Stimulated activated naive CD8-positive, alpha-beta T cell treated with anti-CD3 and anti-CD28 coated beads, Interleukin-15, Interleukin-2, amounts not matched to agents 100 ng/mL and 50 ng/mL, for 24 hours (primary cell): ENCODE measurements around the gene SFI1.
A peak's percentile ranks its signal among the peaks of the same experiment; 100 is the strongest.

Source experiments
- H3K27ac Mint-ChIP-seq: one replicate; pipeline ENCODE4 v1.8.0; 2021; ENCODE audit warnings: mild to moderate bottlenecking, mixed read lengths
- H3K27me3 Mint-ChIP-seq: one replicate; pipeline ENCODE4 v1.8.0; 2021; ENCODE audit warnings: mixed read lengths
- H3K36me3 Mint-ChIP-seq: one replicate; pipeline ENCODE4 v1.8.0; 2021; ENCODE audit warnings: low read depth, mixed read lengths
- H3K4me1 Mint-ChIP-seq: one replicate; pipeline ENCODE4 v1.8.0; 2021; ENCODE audit warnings: low read depth, mixed read lengths
- H3K4me3 Mint-ChIP-seq: one replicate; pipeline ENCODE4 v1.8.0; 2021; ENCODE audit warnings: mild to moderate bottlenecking, mixed read lengths
- H3K9me3 Mint-ChIP-seq: one replicate; pipeline ENCODE4 v1.8.0; 2021; ENCODE audit warnings: mixed read lengths

The SFI1 gene

GRCh38 chr22:31604746-31605705 lies 108.7 kb downstream of the SFI1 start:
- Mint-ChIP-seq H3K4me3 (no peak overlapping the region), H3K9me3 (no peaks in the 10 kb centered on the region), H3K27ac (peak overlapping the region; percentile 66), H3K4me1 (no peaks in the 10 kb centered on the region), H3K27me3 (no peaks in the 10 kb centered on the region), H3K36me3 (peaks cover 54% of the 10 kb centered on the region)

- Mint-ChIP-seq H3K9me3 (no peaks in the 10 kb centered on the region), H3K27me3 (no peaks in the 10 kb centered on the region), H3K4me1 (no peaks in the 10 kb centered on the region), H3K36me3 (peaks cover 49% of the 10 kb centered on the region), H3K4me3 (no peak overlapping the region), H3K27ac (no peak overlapping the region)
These were observed 109.7 kb downstream of the SFI1 start for GRCh38 chr22:31605851-31606585.

- Mint-ChIP-seq H3K4me1 (no peaks in the 10 kb centered on the region), H3K27ac (no peak overlapping the region), H3K36me3 (peaks cover 46% of the 10 kb centered on the region), H3K4me3 (no peak overlapping the region), H3K27me3 (no peaks in the 10 kb centered on the region), H3K9me3 (no peaks in the 10 kb centered on the region)
These were observed 111.4 kb downstream of the SFI1 start for GRCh38 chr22:31607696-31608095.

DNA sequence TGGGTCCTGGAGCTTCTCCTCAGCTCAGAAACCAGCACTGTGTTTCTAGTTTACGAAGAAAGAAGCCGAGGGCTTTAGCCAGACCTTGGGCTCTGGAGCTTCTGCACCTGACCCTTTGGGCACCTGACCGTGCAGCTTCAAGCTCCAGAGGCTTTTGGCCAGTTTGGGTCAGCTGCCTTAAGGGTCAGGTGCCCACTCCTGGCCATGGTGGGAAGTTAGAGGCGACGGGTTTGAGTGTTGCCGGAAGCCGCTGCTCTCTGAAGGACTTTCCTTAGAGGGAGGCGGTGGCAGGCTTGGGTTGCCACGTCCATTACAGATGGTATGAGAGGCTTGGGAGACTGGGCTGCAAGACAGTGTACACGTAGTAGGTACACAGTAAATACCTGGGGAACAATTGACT lies 113.4 kb downstream of the SFI1 start:
- H3K36me3 Mint-ChIP-seq = peaks cover 47% of the 10 kb centered on the region
- no peaks in the 10 kb centered on the region for H3K9me3 Mint-ChIP-seq
- H3K27me3 Mint-ChIP-seq = no peaks in the 10 kb centered on the region
- H3K4me3 Mint-ChIP-seq = no peak overlapping the region
- peaks cover 9% of the 10 kb centered on the region for H3K4me1 Mint-ChIP-seq
- H3K27ac Mint-ChIP-seq = peak overlapping the region; percentile 63

GRCh38 chr22:31610611-31611010 lies 114.3 kb downstream of the SFI1 start:
- H3K4me1 Mint-ChIP-seq = peaks cover 15% of the 10 kb centered on the region
- no peak overlapping the region for H3K27ac Mint-ChIP-seq
- H3K9me3 Mint-ChIP-seq = no peaks in the 10 kb centered on the region
- no peaks in the 10 kb centered on the region for H3K27me3 Mint-ChIP-seq
- peaks cover 47% of the 10 kb centered on the region for H3K36me3 Mint-ChIP-seq
- H3K4me3 Mint-ChIP-seq = no peak overlapping the region

DNA sequence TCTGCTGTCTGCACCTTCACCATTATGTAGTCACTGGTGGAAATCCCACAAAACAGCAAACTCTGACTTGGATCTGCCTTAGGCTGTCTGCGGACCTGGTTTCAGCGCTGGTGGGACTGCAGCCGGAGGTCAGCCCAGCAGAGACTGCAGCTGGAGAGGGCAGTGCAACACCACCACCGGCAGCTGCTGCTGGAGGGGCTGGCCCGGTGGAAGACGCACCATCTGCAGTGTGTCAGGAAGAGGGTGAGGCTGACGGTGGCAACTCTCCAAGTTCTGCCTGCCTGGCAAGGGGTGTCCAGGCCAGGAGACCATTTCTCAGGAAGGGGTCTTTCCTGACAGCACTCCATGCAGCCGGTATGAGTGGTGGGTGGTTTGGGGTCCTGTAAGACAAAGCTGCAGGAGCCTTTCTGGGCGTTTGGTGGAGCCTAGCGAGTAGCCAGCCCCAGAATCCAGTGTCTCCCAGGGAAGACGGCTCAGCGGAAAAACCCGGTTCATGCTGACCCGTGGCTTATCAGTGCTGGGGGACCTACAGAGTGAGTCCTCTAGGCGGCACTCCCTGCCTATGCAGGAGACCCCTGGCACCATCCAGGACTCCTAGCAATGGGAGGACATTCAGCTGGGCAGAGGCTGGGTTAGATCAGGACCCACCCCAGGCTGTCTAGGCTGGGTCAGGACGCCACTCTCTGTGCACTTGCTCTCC lies 114.9 kb downstream of the SFI1 start:
- H3K27ac Mint-ChIP-seq = no peak overlapping the region
- H3K36me3 Mint-ChIP-seq = peaks cover 46% of the 10 kb centered on the region
- H3K9me3 Mint-ChIP-seq = no peaks in the 10 kb centered on the region
- H3K4me1 Mint-ChIP-seq = peaks cover 21% of the 10 kb centered on the region
- H3K4me3 Mint-ChIP-seq = no peak overlapping the region
- H3K27me3 Mint-ChIP-seq = no peaks in the 10 kb centered on the region

- H3K9me3 Mint-ChIP-seq = no peaks in the 10 kb centered on the region
- no peak overlapping the region for H3K27ac Mint-ChIP-seq
- peaks cover 33% of the 10 kb centered on the region for H3K4me1 Mint-ChIP-seq
- H3K4me3 Mint-ChIP-seq = no peak overlapping the region
- peaks cover 49% of the 10 kb centered on the region for H3K36me3 Mint-ChIP-seq
- no peaks in the 10 kb centered on the region for H3K27me3 Mint-ChIP-seq
These were observed 116.6 kb downstream of the SFI1 start for GRCh38 chr22:31612891-31613285.

DNA sequence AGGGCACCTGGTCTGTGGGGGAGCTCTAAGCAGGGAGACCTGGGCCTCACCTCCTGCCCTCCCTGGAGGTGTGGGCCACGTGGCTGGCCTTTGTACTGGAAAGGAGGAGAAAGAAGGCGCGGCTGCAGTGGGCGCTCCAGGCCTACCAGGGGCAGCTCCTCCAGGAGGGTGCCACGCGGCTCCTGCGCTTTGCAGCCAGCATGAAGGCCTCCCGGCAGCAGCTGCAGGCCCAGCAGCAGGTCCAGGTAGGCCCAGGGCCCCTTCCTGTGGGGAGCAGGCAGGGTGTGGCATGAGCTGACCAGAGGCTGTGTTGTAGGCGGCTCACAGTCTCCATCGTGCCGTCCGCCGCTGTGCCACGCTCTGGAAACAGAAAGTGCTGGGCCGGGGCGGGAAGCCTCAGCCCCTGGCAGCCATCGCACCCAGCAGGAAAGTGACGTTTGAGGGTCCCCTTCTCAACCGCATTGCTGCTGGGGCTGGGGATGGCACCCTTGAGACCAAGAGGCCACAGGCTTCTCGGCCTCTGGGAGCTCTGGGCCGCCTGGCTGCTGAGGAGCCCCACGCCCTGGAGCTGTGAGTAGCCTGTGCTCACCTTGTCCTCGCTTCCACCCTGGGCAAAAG lies 117.1 kb downstream of the SFI1 start:
- peaks cover 33% of the 10 kb centered on the region for H3K4me1 Mint-ChIP-seq

GRCh38 chr22:31613904-31614296 lies 117.6 kb downstream of the SFI1 start:
- Mint-ChIP-seq H3K36me3 (peaks cover 54% of the 10 kb centered on the region), H3K4me3 (no peak overlapping the region), H3K27ac (peak overlapping the region; percentile 70), H3K4me1 (peaks cover 38% of the 10 kb centered on the region), H3K27me3 (no peaks in the 10 kb centered on the region), H3K9me3 (no peaks in the 10 kb centered on the region)

More for the DNA sequence above, 117.1 kb downstream of the SFI1 start:
- Mint-ChIP-seq H3K9me3 (no peaks in the 10 kb centered on the region), H3K4me3 (no peak overlapping the region), H3K27ac (no peak overlapping the region), H3K27me3 (no peaks in the 10 kb centered on the region), H3K36me3 (peaks cover 50% of the 10 kb centered on the region)

- Mint-ChIP-seq H3K4me1 (peaks cover 38% of the 10 kb centered on the region), H3K36me3 (peaks cover 62% of the 10 kb centered on the region), H3K9me3 (no peaks in the 10 kb centered on the region), H3K27ac (peak overlapping the region; percentile 85), H3K27me3 (no peaks in the 10 kb centered on the region), H3K4me3 (no peak overlapping the region)
These were observed 118.6 kb downstream of the SFI1 start for GRCh38 chr22:31614781-31615490.

DNA sequence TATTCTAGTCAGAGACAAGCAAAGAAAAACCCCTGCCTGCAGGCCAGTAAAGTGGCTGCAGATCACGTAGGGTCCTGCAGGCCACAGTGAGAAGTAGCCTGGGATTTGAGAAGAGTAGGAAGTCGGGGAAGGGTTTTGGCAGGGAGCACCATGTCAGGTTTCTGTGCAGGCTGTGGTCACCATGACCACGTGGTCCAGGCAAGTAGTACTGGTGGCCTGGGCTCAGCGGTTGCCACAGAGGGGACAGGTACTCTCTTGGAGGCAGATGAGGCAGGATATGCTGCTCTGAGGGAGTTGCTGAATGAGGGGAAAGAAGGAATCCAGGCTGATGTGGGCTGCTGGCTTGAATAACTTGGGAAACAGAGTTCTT lies 119.1 kb downstream of the SFI1 start:
- H3K27ac Mint-ChIP-seq = peak overlapping the region; percentile 85
- no peaks in the 10 kb centered on the region for H3K9me3 Mint-ChIP-seq
- peak overlapping the region; percentile 20 for H3K4me3 Mint-ChIP-seq
- H3K27me3 Mint-ChIP-seq = no peaks in the 10 kb centered on the region
- H3K4me1 Mint-ChIP-seq = peaks cover 38% of the 10 kb centered on the region
- H3K36me3 Mint-ChIP-seq = peaks cover 59% of the 10 kb centered on the region

DNA sequence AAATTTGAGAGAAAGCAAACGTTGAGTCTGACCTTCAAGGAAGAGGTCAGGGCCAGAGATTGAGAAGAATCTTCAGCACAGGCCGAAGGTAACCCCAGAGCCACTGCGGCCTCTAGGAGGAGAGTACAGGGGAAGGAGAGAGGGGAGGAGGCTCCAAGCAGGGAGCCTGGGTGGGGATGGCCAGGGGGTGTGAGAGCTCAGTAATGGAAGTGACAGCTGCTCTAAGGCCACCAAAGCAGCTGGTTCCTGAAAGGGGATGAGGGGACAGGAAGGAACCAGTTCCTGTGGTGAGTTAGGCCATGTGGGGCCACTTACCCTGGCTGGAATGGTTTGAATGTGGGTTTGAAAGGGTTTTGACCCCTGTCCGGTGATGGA lies 119.6 kb downstream of the SFI1 start:
- Mint-ChIP-seq H3K4me1 (peaks cover 38% of the 10 kb centered on the region), H3K27me3 (no peaks in the 10 kb centered on the region), H3K36me3 (peaks cover 62% of the 10 kb centered on the region), H3K9me3 (no peaks in the 10 kb centered on the region), H3K4me3 (peak overlapping the region; percentile 20), H3K27ac (peak overlapping the region; percentile 85)

GRCh38 chr22:31616315-31616980 lies 120.1 kb downstream of the SFI1 start:
- Mint-ChIP-seq H3K27me3 (no peaks in the 10 kb centered on the region), H3K4me1 (peaks cover 38% of the 10 kb centered on the region), H3K4me3 (no peak overlapping the region), H3K27ac (peak overlapping the region; percentile 85), H3K36me3 (peaks cover 61% of the 10 kb centered on the region), H3K9me3 (no peaks in the 10 kb centered on the region)

DNA sequence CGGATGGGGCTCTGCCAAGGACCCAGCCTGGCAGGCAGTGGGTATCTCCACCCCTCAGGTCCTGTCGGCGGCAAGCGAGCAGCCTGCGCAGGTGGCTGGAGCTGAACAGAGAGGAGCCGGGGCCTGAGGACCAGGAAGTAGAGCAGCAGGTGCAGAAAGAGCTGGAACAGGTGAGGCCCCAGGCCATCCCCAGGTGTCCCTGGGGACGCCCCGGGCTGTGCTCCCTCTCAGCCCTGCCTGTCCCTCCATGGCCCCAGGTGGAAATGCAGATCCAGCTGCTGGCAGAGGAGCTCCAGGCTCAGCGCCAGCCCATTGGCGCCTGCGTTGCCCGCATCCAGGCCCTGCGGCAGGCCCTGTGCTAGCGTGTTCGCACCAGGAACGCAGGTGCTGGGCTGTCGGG lies 121.7 kb downstream of the SFI1 start:
- Mint-ChIP-seq H3K27me3 (no peaks in the 10 kb centered on the region), H3K9me3 (no peaks in the 10 kb centered on the region), H3K27ac (no peak overlapping the region), H3K4me3 (no peak overlapping the region), H3K4me1 (peaks cover 44% of the 10 kb centered on the region), H3K36me3 (peaks cover 60% of the 10 kb centered on the region)
